ENCODE results near the gene ROBO1.
"Not testable (repeated sequence)": the region's sequence is repeated elsewhere in the genome, so short reads cannot be mapped to it uniquely, and the experiment has no call there.

Gene ROBO1

GRCh38 chr3:78765671-78766485, 1001.9 kb downstream of the ROBO1 start:
- no peak overlapping the region for H3K27ac Mint-ChIP-seq
- H3K9me3 Mint-ChIP-seq, result peaks cover 18% of the 10 kb centered on the region

GRCh38 chr3:78764634-78765033, 1003.2 kb downstream of the ROBO1 start:
- Mint-ChIP-seq H3K27ac (no peak overlapping the region), H3K4me3 (no peak overlapping the region), H3K36me3 (no peaks in the 10 kb centered on the region), H3K4me1 (no peaks in the 10 kb centered on the region), H3K9me3 (peaks cover 18% of the 10 kb centered on the region), H3K27me3 (no peaks in the 10 kb centered on the region)

More at GRCh38 chr3:78765671-78766485, 1001.9 kb downstream of the ROBO1 start:
- H3K4me3 Mint-ChIP-seq, result no peak overlapping the region
- H3K36me3 Mint-ChIP-seq, result no peaks in the 10 kb centered on the region
- H3K27me3 Mint-ChIP-seq, result no peaks in the 10 kb centered on the region
- no peaks in the 10 kb centered on the region for H3K4me1 Mint-ChIP-seq

- H3K36me3 Mint-ChIP-seq, result no peaks in the 10 kb centered on the region
- H3K9me3 Mint-ChIP-seq, result peaks cover 5% of the 10 kb centered on the region
- no peaks in the 10 kb centered on the region for H3K4me1 Mint-ChIP-seq
- H3K27me3 Mint-ChIP-seq, result no peaks in the 10 kb centered on the region
- H3K27ac Mint-ChIP-seq, result no peak overlapping the region
- H3K4me3 Mint-ChIP-seq, result no peak overlapping the region
These were observed 1005.7 kb downstream of the ROBO1 start for GRCh38 chr3:78762121-78762520.

- Mint-ChIP-seq H3K9me3 (peaks cover 5% of the 10 kb centered on the region), H3K36me3 (no peaks in the 10 kb centered on the region), H3K4me3 (no peak overlapping the region), H3K4me1 (no peaks in the 10 kb centered on the region), H3K27me3 (no peaks in the 10 kb centered on the region), H3K27ac (no peak overlapping the region)
These were observed 1006.7 kb downstream of the ROBO1 start for GRCh38 chr3:78761126-78761525.

- no peaks in the 10 kb centered on the region for H3K4me1 Mint-ChIP-seq
- H3K27me3 Mint-ChIP-seq, result no peaks in the 10 kb centered on the region
- no peaks in the 10 kb centered on the region for H3K9me3 Mint-ChIP-seq
- no peaks in the 10 kb centered on the region for H3K36me3 Mint-ChIP-seq
- no peak overlapping the region for H3K27ac Mint-ChIP-seq
- H3K4me3 Mint-ChIP-seq, result no peak overlapping the region
These were observed 1010.1 kb downstream of the ROBO1 start for GRCh38 chr3:78757731-78758130.

- H3K27me3 Mint-ChIP-seq, result no peaks in the 10 kb centered on the region
These were observed 1013.6 kb downstream of the ROBO1 start for GRCh38 chr3:78754066-78754743.

GRCh38 chr3:78751266-78751665, 1016.5 kb downstream of the ROBO1 start:
- no peaks in the 10 kb centered on the region for H3K9me3 Mint-ChIP-seq
- H3K4me3 Mint-ChIP-seq, result no peak overlapping the region
- H3K36me3 Mint-ChIP-seq, result no peaks in the 10 kb centered on the region
- H3K4me1 Mint-ChIP-seq, result no peaks in the 10 kb centered on the region
- no peaks in the 10 kb centered on the region for H3K27me3 Mint-ChIP-seq
- no peak overlapping the region for H3K27ac Mint-ChIP-seq

More at GRCh38 chr3:78754066-78754743, 1013.6 kb downstream of the ROBO1 start:
- no peaks in the 10 kb centered on the region for H3K9me3 Mint-ChIP-seq
- H3K4me1 Mint-ChIP-seq, result no peaks in the 10 kb centered on the region
- H3K36me3 Mint-ChIP-seq, result no peaks in the 10 kb centered on the region
- no peak overlapping the region for H3K27ac Mint-ChIP-seq
- H3K4me3 Mint-ChIP-seq, result no peak overlapping the region

- H3K27ac Mint-ChIP-seq, H3K9me3 Mint-ChIP-seq: not testable (repeated sequence)
These were observed 1017.5 kb downstream of the ROBO1 start for GRCh38 chr3:78750291-78750690.

GRCh38 chr3:78749056-78749455, 1018.7 kb downstream of the ROBO1 start:
- Mint-ChIP-seq H3K4me3 (no peak overlapping the region), H3K9me3 (peaks cover 4% of the 10 kb centered on the region), H3K27ac (no peak overlapping the region), H3K27me3 (no peaks in the 10 kb centered on the region), H3K36me3 (no peaks in the 10 kb centered on the region), H3K4me1 (no peaks in the 10 kb centered on the region)

More at GRCh38 chr3:78750291-78750690, 1017.5 kb downstream of the ROBO1 start:
- H3K36me3 Mint-ChIP-seq, H3K4me1 Mint-ChIP-seq, H3K4me3 Mint-ChIP-seq, H3K27me3 Mint-ChIP-seq: not testable (repeated sequence)

- no peak overlapping the region for H3K27ac Mint-ChIP-seq
- peaks cover 4% of the 10 kb centered on the region for H3K9me3 Mint-ChIP-seq
- H3K4me3 Mint-ChIP-seq, result no peak overlapping the region
- H3K27me3 Mint-ChIP-seq, result no peaks in the 10 kb centered on the region
- H3K4me1 Mint-ChIP-seq, result no peaks in the 10 kb centered on the region
- H3K36me3 Mint-ChIP-seq, result no peaks in the 10 kb centered on the region
These were observed 1022.0 kb downstream of the ROBO1 start for GRCh38 chr3:78745847-78746246.

GRCh38 chr3:78742491-78742890, 1025.3 kb downstream of the ROBO1 start:
- H3K4me3 Mint-ChIP-seq, result no peak overlapping the region

GRCh38 chr3:78742041-78742440, 1025.8 kb downstream of the ROBO1 start:
- Mint-ChIP-seq H3K36me3 (no peaks in the 10 kb centered on the region), H3K27ac (no peak overlapping the region)

More at GRCh38 chr3:78742491-78742890, 1025.3 kb downstream of the ROBO1 start:
- no peaks in the 10 kb centered on the region for H3K27me3 Mint-ChIP-seq
- no peaks in the 10 kb centered on the region for H3K4me1 Mint-ChIP-seq
- peaks cover 4% of the 10 kb centered on the region for H3K9me3 Mint-ChIP-seq
- H3K27ac Mint-ChIP-seq, result no peak overlapping the region
- no peaks in the 10 kb centered on the region for H3K36me3 Mint-ChIP-seq

GRCh38 chr3:78741066-78741645, 1026.6 kb downstream of the ROBO1 start:
- H3K9me3 Mint-ChIP-seq, result peaks cover 4% of the 10 kb centered on the region
- no peaks in the 10 kb centered on the region for H3K4me1 Mint-ChIP-seq
- H3K36me3 Mint-ChIP-seq, result no peaks in the 10 kb centered on the region
- H3K27ac Mint-ChIP-seq, result no peak overlapping the region
- no peaks in the 10 kb centered on the region for H3K27me3 Mint-ChIP-seq
- no peak overlapping the region for H3K4me3 Mint-ChIP-seq

More at GRCh38 chr3:78742041-78742440, 1025.8 kb downstream of the ROBO1 start:
- H3K4me3 Mint-ChIP-seq, result no peak overlapping the region
- no peaks in the 10 kb centered on the region for H3K27me3 Mint-ChIP-seq
- peaks cover 4% of the 10 kb centered on the region for H3K9me3 Mint-ChIP-seq
- no peaks in the 10 kb centered on the region for H3K4me1 Mint-ChIP-seq

GRCh38 chr3:78738833-78739232, 1029.0 kb downstream of the ROBO1 start:
- Mint-ChIP-seq H3K4me1 (no peaks in the 10 kb centered on the region), H3K36me3 (no peaks in the 10 kb centered on the region), H3K9me3 (no peaks in the 10 kb centered on the region), H3K4me3 (no peak overlapping the region), H3K27me3 (no peaks in the 10 kb centered on the region), H3K27ac (no peak overlapping the region)

- no peak overlapping the region for H3K27ac Mint-ChIP-seq
- no peak overlapping the region for H3K4me3 Mint-ChIP-seq
- no peaks in the 10 kb centered on the region for H3K27me3 Mint-ChIP-seq
- H3K36me3 Mint-ChIP-seq, result no peaks in the 10 kb centered on the region
- H3K9me3 Mint-ChIP-seq, result no peaks in the 10 kb centered on the region
- H3K4me1 Mint-ChIP-seq, result no peaks in the 10 kb centered on the region
These were observed 1029.8 kb downstream of the ROBO1 start for GRCh38 chr3:78737988-78738387.

GRCh38 chr3:78736863-78737262, 1030.9 kb downstream of the ROBO1 start:
- Mint-ChIP-seq H3K4me1 (no peaks in the 10 kb centered on the region), H3K27me3 (no peaks in the 10 kb centered on the region), H3K36me3 (no peaks in the 10 kb centered on the region), H3K9me3 (no peaks in the 10 kb centered on the region), H3K27ac (no peak overlapping the region), H3K4me3 (no peak overlapping the region)

Data from activated naive CD4-positive, alpha-beta T cell treated with anti-CD3 and anti-CD28 coated beads, Interleukin-2, amount 50 U/mL, for 24 hours (primary cell).